Measurements from ENCODE around the gene NOS2.
"Not testable (repeated sequence)": the region's sequence is repeated elsewhere in the genome, so short reads cannot be mapped to it uniquely, and the experiment has no call there.

NOS2 gene

DNA sequence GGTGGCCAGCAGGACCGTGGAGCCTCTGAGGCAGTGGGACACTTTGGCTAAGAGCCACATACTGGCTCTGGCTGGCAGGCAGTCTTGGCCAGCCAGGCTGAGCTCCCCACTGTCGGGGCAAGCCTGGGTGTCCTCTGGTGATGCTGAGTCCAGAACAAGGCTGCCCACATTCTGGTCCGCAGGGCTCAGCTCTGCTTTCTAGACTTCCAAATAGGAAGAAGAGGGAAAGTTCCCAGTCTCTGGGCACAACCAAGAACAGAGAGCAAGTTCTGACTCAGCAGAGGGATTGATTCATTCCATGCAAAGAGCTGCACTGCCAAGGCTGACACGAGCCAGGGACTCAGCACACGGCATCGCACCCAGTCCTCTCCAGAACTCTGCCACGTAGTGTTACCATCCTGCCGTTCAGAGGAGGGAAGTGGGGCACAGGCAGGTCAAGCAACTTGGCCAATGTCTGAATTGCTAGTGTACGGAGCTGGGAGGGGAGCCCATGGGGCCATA is 58.9 kb downstream of the NOS2 start:
- in situ Hi-C loops (cut with HindIII; ENCODE audit: low sequenced_read_pairs): no loop called here

DNA sequence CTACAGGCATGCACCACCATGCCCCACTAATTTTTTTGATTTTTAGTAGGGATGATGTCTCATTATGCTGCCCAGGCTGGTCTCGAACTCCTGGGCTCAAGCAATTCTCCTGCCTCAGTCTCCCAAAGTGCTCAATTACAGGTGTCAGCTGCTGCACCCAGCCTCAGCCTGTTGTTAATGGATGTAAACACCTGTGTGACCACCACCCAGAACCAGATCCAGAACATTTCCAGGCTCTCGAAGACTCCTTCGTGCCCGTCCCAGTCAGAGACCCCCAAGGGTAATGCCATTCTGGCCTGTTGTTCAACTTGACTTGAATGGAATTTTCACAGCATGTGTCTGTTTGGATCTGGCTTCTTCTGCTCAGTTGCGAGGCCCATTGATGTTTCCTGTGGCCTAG is 59.8 kb downstream of the NOS2 start:
- in situ Hi-C loops (cut with HindIII; ENCODE audit: low sequenced_read_pairs): not testable (repeated sequence)

DNA sequence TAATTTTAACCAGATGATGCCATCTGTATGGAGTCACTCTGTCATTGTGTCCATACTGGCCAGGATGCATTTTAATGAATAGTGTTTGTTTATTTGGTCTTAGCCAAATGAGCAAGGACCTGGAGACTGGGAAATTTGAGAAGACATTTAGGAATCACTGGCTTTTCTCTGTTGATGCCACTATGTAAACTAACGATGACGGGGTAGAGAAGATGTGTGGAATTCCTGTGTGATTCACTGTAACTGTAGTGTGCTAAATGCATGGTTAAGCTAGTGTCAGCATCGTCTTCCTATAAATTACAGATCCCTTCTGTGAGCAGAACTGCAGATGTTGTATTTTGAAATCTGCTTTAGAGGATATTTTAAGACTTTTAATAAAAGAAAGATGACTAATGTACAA is 66.6 kb downstream of the NOS2 start:
- in situ Hi-C loops (cut with HindIII; ENCODE audit: low sequenced_read_pairs): no loop called here

DNA sequence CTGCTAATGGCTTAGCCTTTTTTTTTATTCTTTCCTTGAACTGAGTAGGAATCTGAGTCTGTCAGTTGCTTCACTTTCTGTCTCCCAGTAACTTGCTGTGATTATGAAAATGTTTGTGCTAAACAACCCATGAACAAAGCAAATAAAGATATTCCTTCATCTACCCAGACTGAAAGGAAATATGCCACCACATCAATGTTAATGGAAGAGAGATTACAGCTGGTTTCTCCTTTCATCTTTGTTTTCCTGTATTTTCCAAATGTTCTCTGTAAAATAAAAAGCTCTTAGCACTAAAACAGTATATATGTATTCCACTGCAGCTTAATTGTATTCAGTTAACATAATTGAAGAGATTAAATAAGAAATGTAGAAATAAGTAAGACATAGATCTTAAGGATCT is 67.6 kb downstream of the NOS2 start:
- in situ Hi-C loops (cut with HindIII; ENCODE audit: low sequenced_read_pairs): not testable (repeated sequence)

DNA sequence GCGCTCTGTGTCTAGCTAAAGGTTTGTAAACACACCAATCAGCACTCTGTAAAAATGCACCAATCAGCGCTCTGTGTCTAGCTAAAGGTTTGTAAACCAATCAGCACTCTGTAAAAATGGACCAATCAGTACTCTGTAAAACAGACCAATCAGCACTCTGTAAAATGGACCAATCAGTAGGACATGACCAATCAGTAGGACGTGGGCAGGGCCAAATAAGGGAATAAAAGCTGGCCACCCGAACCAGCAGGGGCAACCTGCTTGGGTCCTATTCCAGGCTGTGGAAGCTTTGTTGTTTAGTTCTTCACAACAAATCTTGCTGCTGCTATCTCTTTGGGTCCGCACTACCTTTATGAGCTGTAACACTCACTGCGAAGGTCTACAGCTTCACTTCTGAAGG is 74.3 kb downstream of the NOS2 start:
- in situ Hi-C loops (cut with HindIII; ENCODE audit: low sequenced_read_pairs): not testable (repeated sequence)

DNA sequence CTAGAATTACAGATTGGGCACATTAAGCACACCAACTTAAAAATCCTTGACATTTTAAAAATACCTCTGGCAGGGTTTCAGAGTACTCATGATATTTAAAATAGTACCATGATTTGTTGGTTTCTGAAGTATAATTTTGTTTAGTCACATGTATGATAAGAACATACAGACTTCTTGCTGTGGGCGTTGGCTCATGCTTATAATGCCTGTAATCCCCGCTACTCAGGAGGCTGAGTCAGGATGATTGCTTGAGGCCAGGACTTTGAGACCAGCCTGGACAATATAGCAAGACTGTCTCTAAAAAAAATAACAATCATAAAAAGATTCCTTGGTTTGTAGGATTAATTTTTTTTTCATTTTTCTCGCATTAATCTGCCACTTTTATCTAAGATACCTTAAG is 78.5 kb downstream of the NOS2 start:
- in situ Hi-C loops (cut with HindIII; ENCODE audit: low sequenced_read_pairs): no loop called here

Data from endothelial cell of hepatic sinusoid (primary cell).